IPS-15b (cell line): ENCODE measurements around the gene PFKL.

Source experiments
- H3K27me3 ChIP-seq: one replicate; pipeline ENCODE4 v1.6.1; 2013; ENCODE audit warnings: low read length; ENCODE audit not compliant: control insufficient read depth, insufficient read depth
- H3K36me3 ChIP-seq: one replicate; pipeline ENCODE4 v1.6.1; 2013; ENCODE audit warnings: low read length; ENCODE audit not compliant: control insufficient read depth, insufficient read depth
- H3K4me1 ChIP-seq: one replicate; pipeline ENCODE4 v1.6.1; 2013; ENCODE audit warnings: mild to moderate bottlenecking, low read length; ENCODE audit not compliant: control insufficient read depth, insufficient read depth
- H3K4me3 ChIP-seq: one replicate; pipeline ENCODE4 v1.5.1; 2013; ENCODE audit warnings: low read depth, low read length
- H3K9ac ChIP-seq: one replicate; pipeline ENCODE4 v1.6.1; 2013; ENCODE audit warnings: low read depth, mild to moderate bottlenecking, low read length
- H3K9me3 ChIP-seq: one replicate; pipeline ENCODE4 v1.6.1; 2013; ENCODE audit warnings: mild to moderate bottlenecking, low read length; ENCODE audit not compliant: control insufficient read depth, insufficient read depth

PFKL gene

DNA sequence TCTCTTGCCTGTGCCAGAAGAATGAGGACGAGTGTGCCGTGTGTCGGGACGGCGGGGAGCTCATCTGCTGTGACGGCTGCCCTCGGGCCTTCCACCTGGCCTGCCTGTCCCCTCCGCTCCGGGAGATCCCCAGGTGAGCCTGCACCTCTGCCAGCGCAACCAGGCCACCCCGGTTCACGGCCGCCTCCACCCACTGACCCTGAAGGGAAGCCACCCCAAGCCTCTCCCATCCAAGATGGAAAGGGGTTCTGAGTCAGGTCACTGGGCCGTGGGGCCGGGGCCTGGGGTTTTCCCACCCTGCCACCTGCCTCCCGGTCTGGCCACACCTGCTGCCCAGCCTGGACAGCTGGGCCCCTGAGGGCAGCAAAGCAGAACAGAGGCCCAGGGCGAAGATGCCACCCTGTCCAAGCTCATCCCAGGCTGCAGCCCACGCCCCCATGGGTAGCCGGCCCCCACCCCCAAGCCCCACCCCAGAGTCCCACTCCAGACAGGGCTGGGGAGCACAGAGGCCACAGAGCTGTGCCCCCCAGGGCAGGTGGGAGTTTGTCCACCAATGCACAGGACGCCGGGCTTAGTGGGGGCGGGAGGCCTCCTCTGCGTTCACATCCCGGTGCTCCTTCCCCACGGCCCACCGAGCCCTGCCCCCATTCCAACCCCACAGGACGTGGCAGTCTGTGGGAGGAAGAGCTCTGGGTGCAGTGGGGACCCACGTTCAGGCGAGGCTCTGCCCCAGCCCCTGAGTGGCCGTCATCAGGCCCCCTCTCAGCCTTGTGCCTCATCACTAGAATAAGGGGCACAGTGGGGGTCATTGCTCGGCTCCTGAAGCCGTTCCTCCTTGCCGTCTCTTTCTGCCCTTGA lies 8.5 kb upstream of the PFKL start:
- no peaks in the 10 kb centered on the region for H3K36me3 ChIP-seq
- no peak overlapping the region for H3K9ac ChIP-seq
- H3K4me1 ChIP-seq = no peaks in the 10 kb centered on the region
- H3K9me3 ChIP-seq = no peaks in the 10 kb centered on the region
- no peak overlapping the region for H3K4me3 ChIP-seq
- no peaks in the 10 kb centered on the region for H3K27me3 ChIP-seq

DNA sequence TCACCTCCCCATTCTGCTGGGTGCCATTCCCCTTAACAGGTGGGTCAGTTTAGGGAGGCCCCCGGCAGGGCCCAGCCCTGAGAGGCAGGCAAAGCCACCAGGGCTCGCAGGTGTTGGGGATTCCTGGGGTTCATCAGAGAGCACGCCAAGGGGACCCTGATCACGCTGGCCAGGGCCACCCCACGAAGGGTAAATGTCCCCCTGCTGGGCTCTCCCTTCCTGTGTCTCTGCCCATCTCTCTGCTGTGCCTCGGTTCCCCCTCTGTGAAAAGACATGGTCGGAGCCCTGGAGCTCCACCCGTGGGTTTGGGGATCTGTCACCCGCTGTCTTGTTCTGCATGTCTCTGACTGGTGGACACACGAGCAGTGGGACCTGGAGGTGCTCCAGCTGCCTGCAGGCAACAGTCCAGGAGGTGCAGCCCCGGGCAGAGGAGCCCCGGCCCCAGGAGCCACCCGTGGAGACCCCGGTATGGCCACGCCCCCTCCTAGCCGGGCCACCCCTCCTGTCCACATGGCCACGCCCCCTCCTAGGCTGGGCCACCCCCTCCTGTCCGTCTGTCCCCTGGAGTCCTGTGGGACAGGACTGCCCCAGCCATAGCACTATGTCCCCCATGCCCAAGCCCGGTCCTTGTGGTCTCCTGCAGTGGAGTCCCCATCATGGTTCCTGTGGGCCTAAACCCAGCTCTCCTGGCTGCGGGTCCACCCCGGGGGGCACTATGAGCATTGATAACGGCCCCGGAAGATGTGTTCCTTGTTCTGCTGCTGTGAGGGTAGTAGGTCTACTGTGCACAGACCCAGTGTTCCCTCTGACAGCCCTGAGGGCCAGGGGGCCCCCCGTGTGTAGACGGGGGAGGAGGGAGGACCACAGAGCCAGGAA lies 7.7 kb upstream of the PFKL start:
- H3K36me3 ChIP-seq = no peaks in the 10 kb centered on the region
- H3K4me1 ChIP-seq = no peaks in the 10 kb centered on the region
- H3K27me3 ChIP-seq = no peaks in the 10 kb centered on the region
- H3K9me3 ChIP-seq = no peaks in the 10 kb centered on the region
- H3K9ac ChIP-seq = no peak overlapping the region
- H3K4me3 ChIP-seq = no peak overlapping the region

DNA sequence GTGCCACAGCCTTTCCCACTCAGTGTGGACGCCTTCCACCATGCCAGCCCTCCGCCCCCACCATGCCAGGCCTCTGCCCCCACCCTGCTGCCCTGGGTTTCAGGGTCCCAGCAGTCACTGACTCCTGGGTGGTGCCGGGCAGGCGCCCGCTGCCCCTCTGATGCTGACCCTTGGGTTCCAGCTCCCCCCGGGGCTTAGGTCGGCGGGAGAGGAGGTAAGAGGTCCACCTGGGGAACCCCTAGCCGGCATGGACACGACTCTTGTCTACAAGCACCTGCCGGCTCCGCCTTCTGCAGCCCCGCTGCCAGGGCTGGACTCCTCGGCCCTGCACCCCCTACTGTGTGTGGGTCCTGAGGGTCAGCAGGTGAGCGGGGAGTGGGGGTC lies 7.0 kb upstream of the PFKL start:
- Histone ChIP-seq H3K9ac (no peak overlapping the region), H3K4me3 (no peak overlapping the region), H3K4me1 (no peaks in the 10 kb centered on the region), H3K36me3 (no peaks in the 10 kb centered on the region), H3K27me3 (no peaks in the 10 kb centered on the region), H3K9me3 (no peaks in the 10 kb centered on the region)

DNA sequence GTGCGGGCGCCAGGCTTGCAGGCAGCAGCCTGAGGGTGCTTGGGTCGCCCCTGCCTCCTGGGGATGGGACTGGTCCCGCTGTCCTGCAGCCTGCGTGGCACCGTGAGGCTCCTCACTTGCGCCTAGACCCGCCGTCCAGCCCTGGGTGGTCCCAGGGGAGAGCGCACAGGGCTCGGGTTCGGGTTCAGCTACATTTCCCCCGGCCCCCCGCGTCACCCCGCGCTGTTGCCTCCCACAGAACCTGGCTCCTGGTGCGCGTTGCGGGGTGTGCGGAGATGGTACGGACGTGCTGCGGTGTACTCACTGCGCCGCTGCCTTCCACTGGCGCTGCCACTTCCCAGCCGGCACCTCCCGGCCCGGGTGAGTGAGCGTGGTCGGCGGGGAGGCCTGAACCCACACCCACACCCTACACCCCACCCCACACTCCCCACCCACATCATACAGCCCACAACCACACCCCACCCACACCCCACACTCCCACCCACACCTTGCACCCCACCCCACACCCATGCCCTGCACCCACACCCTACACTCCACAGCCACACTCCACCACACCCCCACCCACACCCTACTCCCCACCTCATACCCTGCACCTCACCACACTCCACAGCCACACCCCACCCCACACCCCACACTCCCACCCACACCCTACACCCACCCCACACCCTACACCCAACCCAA lies 6.2 kb upstream of the PFKL start:
- Histone ChIP-seq H3K36me3 (no peaks in the 10 kb centered on the region), H3K9me3 (no peaks in the 10 kb centered on the region)

DNA sequence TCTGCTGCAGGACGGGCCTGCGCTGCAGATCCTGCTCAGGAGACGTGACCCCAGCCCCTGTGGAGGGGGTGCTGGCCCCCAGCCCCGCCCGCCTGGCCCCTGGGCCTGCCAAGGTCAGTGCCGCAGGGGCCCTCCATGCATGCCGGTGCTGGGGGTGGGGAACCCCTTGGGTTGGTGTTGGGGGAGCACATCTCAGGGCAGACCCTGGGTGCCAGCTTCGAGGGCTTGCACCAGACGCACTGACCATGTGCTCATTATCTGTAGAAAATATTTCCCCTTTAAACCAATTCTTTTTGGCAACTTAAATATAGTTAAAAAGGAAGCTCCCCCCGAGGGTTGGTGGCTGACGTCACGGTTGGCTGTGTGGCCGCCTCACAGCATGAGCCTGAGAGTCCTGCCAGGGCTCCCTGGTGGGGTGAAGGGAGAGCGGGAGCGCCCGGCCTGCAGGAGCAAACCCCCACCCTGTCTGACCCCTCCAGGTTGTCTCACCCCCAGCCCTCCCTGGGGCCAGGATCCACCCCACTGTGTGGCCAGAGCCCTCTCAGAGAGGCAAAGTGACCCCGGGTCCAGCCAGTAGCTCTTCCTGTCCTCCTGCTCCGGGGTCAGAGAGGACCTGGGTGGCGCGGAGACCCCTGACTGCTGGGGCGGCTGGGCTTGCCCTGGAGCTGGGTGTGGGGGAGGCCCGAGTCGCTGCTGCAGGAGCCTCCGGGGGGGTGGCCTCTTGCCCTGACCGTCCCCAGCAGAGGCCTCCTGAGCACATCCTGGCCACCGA lies 5.3 kb upstream of the PFKL start:
- no peak overlapping the region for H3K9ac ChIP-seq
- H3K9me3 ChIP-seq = no peaks in the 10 kb centered on the region
- no peaks in the 10 kb centered on the region for H3K27me3 ChIP-seq
- no peaks in the 10 kb centered on the region for H3K36me3 ChIP-seq
- H3K4me1 ChIP-seq = peaks cover 4% of the 10 kb centered on the region
- no peak overlapping the region for H3K4me3 ChIP-seq

More for the DNA sequence above, 6.2 kb upstream of the PFKL start:
- no peaks in the 10 kb centered on the region for H3K4me1 ChIP-seq
- no peak overlapping the region for H3K9ac ChIP-seq
- H3K27me3 ChIP-seq = no peaks in the 10 kb centered on the region
- H3K4me3 ChIP-seq = no peak overlapping the region

DNA sequence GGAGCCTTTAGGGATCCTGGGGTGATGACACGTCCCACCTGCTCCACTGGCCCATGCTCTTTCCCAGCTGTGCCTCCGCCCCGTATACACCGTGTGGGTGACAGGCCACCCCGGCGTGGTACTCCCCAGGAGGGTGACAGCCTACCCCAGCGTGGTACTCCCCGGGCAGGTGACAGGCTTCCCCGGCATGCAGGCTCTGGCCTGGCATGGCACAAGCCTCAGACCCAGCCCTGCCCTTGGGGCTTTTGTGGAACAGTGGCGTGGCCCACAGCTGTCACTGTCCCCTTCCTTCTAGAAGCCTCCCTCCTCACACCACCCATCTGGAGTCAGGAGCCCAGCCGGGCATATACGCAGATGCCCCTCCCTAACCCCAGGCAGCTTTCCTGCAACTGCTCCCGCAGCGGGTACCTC lies 4.7 kb upstream of the PFKL start:
- no peaks in the 10 kb centered on the region for H3K27me3 ChIP-seq
- H3K4me1 ChIP-seq = peaks cover 4% of the 10 kb centered on the region
- H3K9ac ChIP-seq = no peak overlapping the region
- no peak overlapping the region for H3K4me3 ChIP-seq
- H3K9me3 ChIP-seq = no peaks in the 10 kb centered on the region
- no peaks in the 10 kb centered on the region for H3K36me3 ChIP-seq

DNA sequence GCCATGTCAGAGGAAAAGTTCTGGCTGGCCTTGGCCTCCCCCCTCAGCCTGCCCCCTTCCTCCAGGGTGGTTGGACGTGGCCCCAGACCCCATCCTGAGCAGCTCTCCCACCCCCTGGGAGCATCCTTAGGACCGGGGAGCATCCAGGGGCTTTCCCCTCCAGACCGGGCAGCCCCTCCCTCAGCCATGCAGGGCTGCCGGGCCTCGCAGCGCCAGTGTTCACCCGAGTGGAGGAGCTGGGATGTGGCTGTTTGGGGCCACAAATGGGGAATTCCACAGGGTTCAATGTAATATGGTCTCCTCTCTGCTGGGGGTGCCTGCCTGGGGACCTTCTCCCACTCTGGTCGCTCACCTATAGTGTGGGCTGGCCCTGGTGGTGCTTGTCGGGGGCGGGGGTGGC lies 4.2 kb upstream of the PFKL start:
- Histone ChIP-seq H3K36me3 (no peaks in the 10 kb centered on the region), H3K27me3 (no peaks in the 10 kb centered on the region), H3K4me1 (peaks cover 4% of the 10 kb centered on the region), H3K4me3 (no peak overlapping the region), H3K9ac (no peak overlapping the region), H3K9me3 (no peaks in the 10 kb centered on the region)

DNA sequence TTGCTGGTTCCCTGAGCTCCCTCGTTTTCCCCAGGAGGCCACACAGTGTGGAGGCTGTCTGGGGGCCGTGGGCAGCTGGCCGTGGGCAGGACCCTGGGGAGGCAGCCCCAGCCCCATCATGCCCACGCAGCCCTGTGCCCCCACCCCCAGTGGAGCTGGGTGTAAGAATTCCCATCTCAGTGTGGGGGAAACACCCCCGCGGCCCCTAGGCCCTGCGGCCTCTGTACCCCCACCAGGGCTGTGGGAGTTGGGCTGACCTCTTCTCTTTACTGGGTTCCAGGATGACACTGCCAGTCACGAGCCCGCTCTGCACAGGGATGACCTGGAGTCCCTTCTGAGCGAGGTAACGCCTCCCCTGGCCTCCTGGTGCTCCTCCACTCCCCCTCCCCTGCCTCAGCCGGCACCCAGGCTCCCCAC lies 3.7 kb upstream of the PFKL start:
- Histone ChIP-seq H3K9me3 (no peaks in the 10 kb centered on the region), H3K9ac (no peak overlapping the region), H3K4me1 (peaks cover 7% of the 10 kb centered on the region), H3K36me3 (no peaks in the 10 kb centered on the region), H3K4me3 (no peak overlapping the region), H3K27me3 (no peaks in the 10 kb centered on the region)

DNA sequence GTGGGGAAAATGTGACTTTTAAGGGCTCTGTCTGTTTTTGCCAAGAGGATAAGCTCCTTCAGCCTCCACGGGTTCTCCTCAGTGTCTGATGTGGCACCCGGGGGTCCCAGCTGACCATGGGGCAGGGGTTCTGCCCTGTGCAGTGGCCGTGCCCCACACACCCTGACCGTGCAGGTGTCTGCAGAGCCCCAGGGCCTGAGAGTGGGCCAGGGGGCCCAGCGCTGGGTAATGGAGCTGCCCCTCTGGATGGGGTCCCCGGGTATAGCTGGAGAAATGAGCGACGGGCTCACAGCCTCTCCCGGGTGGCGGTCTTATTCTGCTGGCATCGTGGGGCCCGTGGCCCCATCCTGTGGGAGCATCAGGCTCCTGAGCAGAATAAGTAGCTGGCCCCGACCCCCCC lies 2.9 kb upstream of the PFKL start:
- H3K4me1 ChIP-seq = peaks cover 7% of the 10 kb centered on the region
- H3K9me3 ChIP-seq = no peaks in the 10 kb centered on the region
- no peak overlapping the region for H3K4me3 ChIP-seq
- H3K27me3 ChIP-seq = no peaks in the 10 kb centered on the region
- H3K36me3 ChIP-seq = no peaks in the 10 kb centered on the region
- no peak overlapping the region for H3K9ac ChIP-seq

DNA sequence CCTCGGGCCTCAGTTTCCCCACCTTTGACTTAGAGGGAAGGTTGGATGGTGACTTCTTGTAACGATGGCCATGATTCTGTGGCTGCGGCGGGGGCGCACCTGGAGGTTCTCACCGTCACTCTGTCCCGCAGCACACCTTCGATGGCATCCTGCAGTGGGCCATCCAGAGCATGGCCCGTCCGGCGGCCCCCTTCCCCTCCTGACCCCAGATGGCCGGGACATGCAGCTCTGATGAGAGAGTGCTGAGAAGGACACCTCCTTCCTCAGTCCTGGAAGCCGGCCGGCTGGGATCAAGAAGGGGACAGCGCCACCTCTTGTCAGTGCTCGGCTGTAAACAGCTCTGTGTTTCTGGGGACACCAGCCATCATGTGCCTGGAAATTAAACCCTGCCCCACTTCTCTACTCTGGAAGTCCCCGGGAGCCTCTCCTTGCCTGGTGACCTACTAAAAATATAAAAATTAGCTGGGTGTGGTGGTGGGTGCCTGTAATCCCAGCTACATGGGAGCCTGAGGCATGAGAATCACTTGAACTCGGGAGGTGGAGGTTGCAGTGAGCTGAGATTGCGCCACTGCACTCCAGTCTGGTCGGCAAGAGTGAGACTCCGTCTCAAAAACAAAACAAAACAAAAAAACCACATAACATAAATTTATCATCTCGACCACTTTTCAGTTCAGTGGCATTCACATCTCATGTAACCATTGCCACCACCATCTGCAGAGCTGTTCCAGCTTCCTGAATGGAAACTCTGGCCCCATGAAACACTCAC lies 2.1 kb upstream of the PFKL start:
- no peaks in the 10 kb centered on the region for H3K9me3 ChIP-seq

More for the DNA sequence above, 2.1 kb upstream of the PFKL start:
- H3K4me1 ChIP-seq = peaks cover 7% of the 10 kb centered on the region
- no peaks in the 10 kb centered on the region for H3K36me3 ChIP-seq
- H3K9ac ChIP-seq = no peak overlapping the region
- no peaks in the 10 kb centered on the region for H3K27me3 ChIP-seq
- no peak overlapping the region for H3K4me3 ChIP-seq
